Mesenteric fat pad (tissue), 1 donor: ENCODE measurements around the gene TMEM74B. TPM values are rescaled to one million over a fixed set of nuclear protein-coding genes. Genes with fewer than 3 reads are reported as not detected.
"Not testable (repeated sequence)": the region's sequence is repeated elsewhere in the genome, so short reads cannot be mapped to it uniquely, and the experiment has no call there.

Experiments used
- DNase-seq: peaks from one replicate; pipeline ENCODE4 v3.0.0-alpha.2; 2020; ENCODE audit warnings: low spot score
- total RNA-seq: library from RNA; stranded (reverse); fragmentation: NEBNext Ultra II Directional; extraction: Animal tissue kit (Norgen Biotek cat#: 25700); gene quantifications from one replicate; pipeline ENCODE4 v1.2.1, GENCODE V29; 2021
- donor health status: DM: yes; HTN: yes; CAD: no.

The TMEM74B gene
- total RNA-seq, 1 donor from 2014 or later = 0.42 TPM

DNA sequence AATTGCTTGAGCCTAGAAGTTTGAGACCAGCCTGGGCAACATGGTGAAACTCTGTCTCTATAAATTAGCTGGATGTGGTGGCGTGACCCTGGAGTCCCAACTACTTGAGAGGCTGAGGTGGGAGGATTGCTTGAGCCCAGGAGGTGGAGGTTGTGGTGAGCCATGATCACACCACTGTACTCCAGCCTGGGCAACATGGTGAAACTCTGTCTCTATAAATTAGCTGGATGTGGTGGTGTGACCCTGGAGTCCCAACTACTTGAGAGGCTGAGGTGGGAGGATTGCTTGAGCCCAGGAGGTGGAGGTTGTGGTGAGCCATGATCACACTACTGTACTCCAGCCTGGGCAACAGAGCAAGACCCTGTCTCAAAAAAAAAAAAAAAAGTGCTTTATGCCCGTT, 35.0 kb downstream of the TMEM74B start:
- not testable (repeated sequence) for DNase-seq

DNA sequence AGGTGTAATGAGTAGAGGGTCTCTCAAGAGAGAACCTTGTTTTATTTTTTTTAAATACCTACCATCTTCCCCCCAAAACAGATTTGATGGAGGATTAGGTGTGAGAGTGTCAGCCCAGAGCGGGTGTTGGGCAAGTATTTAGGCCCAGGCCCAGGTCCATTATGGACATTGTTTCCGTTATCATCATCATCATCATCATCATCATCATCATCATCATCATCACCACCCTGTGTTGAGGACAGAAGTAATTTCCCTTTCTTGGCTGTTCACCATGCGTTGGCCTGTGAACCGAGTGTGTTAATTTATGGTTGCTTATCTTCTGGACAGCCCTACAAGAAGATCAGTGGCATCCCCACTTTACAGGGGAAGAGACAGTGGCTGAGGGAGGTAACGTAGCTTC, 37.8 kb downstream of the TMEM74B start:
- no peak for DNase-seq

DNA sequence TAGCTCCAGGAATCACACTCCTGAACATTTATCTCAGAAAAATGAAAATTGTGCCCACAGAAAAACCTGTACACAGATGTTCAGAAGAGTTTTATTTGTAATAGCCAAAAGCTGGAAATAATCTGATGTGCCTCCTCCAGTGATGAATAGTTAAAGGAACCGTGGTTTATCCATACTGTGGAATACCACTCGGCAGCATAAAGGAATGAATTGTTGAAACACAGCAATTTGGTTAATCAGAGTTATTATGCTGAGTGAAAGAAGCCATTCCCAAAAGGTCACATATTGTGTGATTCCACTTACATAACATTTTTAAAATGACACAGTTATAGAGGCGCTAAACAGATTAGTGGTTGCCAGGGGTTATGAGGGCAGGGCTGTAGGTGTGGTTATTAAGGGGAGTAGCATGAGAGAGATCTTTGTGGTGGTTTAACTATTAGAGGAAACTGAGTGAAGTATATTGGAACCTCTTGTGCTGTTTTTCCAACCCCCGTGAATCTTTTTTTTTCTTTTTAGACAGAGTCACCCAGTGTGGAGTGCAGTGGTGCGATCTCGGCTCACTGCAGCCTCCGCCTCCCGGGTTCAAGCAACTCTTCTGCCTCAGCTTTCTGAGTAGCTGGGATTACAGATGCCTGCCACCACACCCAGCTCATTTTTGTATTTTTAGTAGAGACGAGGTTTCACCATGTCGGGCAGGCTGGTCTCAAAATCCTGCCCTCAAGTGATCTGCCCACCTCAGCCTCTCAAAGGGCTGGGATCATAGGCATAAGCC, 40.2 kb downstream of the TMEM74B start:
- DNase-seq = no peak

DNA sequence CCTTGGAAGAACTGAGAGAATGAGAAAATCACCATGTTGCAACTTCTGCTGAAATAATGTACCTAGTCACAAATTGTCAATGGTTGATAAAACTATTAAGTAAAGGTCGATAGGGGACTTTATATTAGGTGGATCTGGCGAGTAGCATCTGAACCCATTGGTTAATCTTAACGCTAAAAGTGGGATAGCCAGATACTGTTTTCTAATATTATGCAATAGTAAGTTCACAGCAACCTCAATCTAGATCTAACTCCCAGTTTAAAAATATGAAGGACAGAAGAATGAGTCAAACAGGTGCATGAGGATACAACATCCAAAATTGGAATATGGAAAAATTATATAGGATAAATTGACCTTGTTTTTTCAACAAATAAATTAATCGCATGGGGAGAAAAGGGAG, 47.5 kb downstream of the TMEM74B start:
- DNase-seq = no peak

DNA sequence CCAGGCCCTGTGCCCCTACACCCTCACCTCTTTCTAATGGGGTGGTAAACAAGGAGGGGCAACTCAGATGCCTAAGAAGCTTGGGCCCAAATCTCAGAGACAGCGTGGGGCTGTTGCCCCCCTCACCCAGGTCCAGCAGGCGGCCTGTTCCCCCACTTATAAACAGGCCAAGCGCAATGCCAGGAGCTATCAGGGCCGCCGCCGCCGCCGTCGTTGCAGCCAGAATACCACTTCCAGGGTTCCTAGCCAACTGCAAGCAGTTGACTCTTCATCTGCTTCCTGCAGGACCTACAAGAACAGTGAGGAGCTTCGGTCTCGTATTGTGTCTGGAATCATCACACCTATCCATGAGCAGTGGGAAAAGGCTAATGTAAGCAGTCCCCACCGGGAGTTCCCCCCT, 49.9 kb downstream of the TMEM74B start:
- no peak for DNase-seq

DNA sequence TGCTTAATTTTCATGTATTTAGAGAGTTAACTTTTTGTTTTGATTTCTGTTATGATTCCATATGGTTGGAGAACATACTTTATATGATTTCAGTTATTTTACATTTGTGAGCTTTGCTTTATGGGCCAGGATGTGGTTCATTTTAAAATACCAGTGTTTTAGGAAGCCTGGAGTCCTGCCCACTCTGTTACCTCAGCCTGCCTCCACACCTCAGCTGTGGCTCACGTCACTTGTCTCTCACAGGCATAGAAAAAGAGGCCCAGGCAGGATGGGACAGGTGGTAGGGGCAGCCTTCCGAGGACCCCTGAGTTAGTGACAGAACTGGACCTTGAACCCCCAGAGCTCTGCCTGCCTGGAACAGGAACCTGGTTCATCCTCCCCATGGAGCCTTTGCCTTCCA, 50.4 kb downstream of the TMEM74B start:
- no peak for DNase-seq

DNA sequence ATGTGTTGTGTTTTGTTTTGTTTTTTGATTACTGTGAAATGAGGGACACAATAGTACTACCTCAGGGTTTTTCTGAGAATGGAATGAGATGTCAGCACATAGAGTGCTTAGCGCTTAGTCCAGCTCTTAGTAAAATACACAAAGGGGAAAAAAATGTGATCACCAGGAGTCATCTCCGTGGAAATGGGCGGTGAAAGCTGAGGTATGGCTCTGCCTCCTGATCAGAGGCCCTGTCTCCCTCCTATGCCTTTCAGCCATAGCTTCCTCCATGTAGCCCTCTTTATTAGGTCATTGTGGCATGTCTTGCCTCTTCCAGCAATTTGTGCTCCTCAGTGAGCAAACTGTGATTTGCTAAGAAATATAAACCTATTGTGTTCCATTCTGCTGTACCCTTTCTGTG, 53.4 kb downstream of the TMEM74B start:
- no peak for DNase-seq

DNA sequence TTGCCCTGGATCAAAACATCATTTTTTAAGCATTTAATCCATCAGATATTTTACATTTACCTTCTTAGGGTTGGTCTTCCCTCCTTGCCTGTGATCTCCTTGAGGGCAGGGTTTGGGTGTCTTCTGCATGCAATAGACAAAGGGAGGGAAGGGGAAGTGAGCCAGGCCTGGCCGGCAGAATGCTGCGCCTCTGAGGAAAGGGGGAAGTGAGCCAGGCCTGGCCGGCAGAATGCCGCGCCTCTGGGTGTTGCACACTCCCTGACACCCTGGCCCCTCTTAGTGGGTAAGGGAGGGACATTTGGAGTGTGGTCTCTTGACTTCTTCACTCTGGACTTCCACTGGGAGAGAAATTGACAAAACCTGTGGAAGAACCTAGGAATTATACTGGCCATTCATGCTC, 53.9 kb downstream of the TMEM74B start:
- no peak for DNase-seq

Other genes with a start within 250 kb of the TMEM74B start
- not detected for gene RSPO4, start 182.7 kb downstream of the TMEM74B start, total RNA-seq
- gene PSMF1, start 66.4 kb downstream of the TMEM74B start, total RNA-seq = 126 TPM
- 0.32 TPM for gene C20orf202, start 18.5 kb upstream of the TMEM74B start, total RNA-seq
- gene RAD21L1, start 41.1 kb upstream of the TMEM74B start, total RNA-seq = not detected
- 4.9 TPM for gene SNPH, start 81.3 kb upstream of the TMEM74B start, total RNA-seq
- 7.2 TPM for gene SDCBP2, start 144.2 kb upstream of the TMEM74B start, total RNA-seq
- gene FKBP1A, start 208.1 kb upstream of the TMEM74B start, total RNA-seq = 384 TPM